HG02678 (cell line): Measurements from ENCODE around the gene METTL16.

Experiments
- ATAC-seq: cut with Tn5 transposase; IDR thresholded peaks from one replicate; pipeline ENCODE4 v1.9.1; 2021; ENCODE audit warnings: mild to moderate bottlenecking, moderate library complexity; ENCODE audit not compliant: unreplicated experiment

METTL16 gene

GRCh38 chr17:2416010-2416734 is 95.5 kb downstream of the METTL16 start:
- no peak for ATAC-seq

GRCh38 chr17:2415081-2415480 is 96.6 kb downstream of the METTL16 start:
- no peak for ATAC-seq

GRCh38 chr17:2414446-2415064 is 97.1 kb downstream of the METTL16 start:
- ATAC-seq, result no peak

- ATAC-seq, result no peak
These were observed 99.1 kb downstream of the METTL16 start for GRCh38 chr17:2412561-2413021.

DNA sequence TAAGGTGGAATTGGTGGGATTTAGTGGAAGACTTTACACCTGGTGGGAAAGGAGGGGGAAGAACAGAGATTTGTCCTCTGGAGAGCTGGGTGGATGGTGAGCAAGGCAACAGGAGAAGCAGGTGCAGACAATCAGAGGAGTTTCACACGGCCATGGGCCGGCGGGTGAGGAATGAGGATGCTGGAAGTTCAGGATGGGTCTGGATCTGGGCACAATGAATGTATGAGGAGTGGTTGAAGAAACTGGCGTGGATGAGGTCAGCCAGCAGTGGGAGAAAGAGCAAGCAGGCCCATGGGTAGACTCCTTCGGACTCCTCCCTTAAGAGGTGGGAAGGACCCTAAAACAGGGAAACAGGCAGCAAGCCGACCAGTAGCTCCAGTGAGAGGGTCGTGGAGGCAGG is 100.7 kb downstream of the METTL16 start:
- no peak for ATAC-seq

DNA sequence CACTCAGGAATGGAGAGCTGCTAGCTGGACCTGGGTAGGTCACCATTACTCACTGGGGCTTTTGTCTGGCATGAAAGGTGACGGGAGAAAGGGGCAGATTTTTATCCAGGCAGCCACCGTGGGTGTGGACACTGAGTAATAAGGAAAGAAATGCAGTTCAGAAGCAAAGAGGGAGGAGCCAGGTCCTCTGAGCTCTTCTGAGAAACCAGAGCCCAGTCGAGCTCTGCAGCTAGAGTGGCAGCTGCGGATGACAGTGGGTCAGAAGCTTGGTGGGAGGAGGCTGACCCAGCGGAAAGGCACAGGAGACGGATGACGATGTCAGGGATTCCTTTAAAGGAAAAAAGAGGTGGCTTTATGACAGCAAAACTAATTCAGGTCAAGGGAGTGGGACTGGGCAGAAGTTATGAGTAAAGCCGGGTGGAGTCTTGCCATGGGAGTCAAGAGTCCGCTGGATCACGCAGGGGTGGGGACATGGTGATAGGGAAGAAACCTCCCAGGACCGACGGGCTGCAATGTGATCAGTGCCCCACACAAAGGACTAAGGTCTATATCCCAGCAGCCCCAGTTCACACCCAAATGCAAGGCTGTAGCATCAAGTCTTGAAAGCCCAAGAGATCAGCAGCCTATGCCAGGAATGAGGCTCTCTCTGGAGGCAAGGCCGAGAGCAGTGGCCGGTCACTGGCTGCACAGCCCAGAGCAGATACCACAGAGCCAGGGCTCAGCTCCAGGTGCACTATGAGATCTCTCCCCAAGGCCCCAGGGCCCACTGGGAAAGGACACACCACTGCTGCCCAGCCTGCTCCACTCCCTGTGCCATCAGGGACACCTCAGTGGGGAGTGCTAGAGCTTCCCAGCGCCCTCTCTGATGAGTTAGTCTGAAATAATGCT is 104.5 kb downstream of the METTL16 start:
- no peak for ATAC-seq

DNA sequence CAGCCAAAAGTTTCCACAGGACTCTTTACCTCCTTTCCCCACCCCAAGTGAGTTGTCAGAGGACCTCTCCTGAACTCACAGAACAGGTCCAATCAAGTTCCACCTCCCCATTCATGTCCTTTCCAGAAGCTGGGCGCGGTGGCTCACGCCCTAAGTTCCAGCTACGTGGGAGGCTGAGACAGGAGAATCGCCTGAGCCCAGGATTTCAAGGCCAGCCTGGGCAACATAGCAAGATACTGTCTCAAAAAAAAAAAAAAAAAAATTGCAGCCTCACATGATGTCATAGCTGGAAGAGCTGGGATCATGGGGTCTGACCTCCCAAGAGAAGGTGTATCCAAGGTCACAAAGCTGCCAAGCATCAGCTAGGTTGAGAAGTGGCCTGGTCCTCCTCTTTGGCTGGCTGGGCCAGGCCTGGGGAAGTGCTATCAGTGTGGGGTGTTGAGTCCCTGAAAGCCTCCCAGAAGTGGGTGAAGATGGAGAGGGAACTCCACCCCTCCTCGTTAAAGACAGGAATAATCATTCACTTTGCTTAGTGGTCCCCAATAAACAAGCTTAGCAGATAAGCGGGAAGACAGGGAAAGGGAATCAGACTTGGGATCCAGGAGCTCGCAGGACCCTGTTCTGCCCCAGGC is 105.3 kb downstream of the METTL16 start:
- no peak for ATAC-seq

DNA sequence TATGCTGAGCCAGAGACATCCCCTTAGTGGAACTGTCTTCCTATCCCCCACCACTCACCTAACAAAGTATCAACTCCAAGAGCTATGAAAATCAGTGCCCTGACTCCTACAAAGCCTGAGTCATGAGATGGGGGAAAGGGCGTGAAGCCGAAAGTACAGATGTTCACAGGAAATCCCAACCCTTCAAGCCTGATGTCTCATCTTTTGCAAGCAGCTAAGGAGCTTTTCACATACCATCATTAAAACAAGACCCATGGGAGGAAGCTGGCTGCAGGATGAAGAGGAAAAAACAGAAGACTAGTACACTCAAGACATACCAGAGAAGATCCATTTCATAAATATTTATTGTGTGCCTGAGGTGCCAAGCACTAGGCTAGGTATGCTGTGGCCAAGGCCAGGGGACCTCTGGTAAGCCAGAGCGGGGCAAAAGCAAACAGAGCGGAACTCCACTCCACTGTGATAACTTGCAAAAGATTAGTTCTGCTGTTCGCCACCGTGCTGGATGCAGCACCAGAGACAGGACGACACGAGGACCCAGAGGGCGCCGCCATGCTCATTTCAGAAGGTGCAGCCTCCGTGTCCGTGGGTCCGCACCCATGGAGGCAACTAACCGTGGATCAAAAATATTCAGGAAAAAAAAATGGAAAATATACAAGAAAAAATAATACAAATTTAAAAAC is 106.3 kb downstream of the METTL16 start:
- no peak for ATAC-seq

DNA sequence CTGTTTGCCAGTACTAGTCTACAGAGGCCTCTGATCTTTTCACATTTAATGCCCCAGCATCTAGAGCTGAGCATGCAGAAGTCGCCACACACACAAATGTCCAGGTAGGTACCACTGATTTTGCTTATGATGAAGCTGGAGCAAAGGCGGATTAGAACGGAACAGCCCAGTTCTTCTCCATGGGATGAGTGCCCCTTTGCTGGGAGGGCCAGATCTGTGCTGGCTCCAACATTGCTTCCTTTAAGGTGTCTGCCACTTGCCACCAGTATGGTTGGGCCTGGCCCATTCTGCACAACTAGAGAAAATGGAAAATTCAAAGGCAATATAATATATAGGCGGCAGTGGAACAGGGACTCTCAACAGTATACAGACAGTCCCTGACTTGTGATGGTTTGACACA is 108.6 kb downstream of the METTL16 start:
- no peak for ATAC-seq

GRCh38 chr17:2402544-2402943 is 109.1 kb downstream of the METTL16 start:
- no peak for ATAC-seq

- peak; percentile 49 for ATAC-seq
These were observed 110.1 kb downstream of the METTL16 start for GRCh38 chr17:2401426-2402221.

DNA sequence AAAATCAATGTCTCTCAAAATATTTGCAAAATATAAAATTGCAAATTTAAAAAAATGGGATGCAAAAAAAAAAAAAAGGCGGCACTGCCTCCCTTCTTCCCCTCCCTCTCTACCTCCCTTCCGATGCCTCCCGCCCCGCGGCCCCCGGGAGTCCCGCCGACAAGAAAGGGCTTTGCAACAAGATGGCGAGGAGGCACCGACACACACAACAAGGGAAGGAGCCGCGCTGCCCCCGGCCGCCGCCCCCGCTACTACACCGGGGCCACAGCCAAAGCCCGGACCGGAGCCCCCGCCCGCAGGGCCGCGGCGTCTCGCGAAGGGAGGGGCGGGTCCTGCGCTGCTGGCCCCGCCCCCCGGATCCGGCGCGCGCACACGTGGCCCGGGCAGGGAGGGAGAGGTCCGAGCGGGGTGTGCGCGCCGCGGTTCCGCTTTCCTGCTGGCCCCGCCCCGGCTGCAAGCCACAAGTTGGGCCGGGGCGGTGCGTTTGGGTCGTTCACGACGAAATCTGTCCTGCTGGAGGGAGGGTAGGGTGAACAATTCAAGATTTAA is 110.7 kb downstream of the METTL16 start, which contains the start of gene MNT:
Gene MNT (minus strand): TSS at position 184 of the 549 bp plus-strand sequence. CDS start 348 bp downstream, outside the sequence.
- peak; percentile 37 for ATAC-seq

DNA sequence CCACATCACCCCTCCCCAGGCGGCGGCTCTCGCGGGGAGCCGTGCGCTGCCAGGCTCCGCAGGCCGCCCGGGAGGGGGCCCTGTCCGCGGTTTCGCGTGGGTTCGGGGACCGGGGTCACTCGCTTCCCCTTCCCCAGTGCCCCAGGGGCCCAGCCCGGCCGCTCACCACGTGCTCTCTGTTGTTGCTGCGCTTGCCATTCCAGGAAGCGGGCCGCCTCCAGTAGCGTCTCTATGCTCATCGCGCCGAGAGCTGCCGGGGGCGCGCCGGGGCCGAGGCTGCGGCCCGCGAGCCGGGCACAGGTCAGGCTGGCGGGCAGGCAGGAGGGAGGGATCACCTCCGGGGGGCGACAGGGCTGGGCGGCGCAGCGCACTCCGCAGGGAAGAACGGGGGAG is 111.2 kb downstream of the METTL16 start:
- no peak for ATAC-seq

DNA sequence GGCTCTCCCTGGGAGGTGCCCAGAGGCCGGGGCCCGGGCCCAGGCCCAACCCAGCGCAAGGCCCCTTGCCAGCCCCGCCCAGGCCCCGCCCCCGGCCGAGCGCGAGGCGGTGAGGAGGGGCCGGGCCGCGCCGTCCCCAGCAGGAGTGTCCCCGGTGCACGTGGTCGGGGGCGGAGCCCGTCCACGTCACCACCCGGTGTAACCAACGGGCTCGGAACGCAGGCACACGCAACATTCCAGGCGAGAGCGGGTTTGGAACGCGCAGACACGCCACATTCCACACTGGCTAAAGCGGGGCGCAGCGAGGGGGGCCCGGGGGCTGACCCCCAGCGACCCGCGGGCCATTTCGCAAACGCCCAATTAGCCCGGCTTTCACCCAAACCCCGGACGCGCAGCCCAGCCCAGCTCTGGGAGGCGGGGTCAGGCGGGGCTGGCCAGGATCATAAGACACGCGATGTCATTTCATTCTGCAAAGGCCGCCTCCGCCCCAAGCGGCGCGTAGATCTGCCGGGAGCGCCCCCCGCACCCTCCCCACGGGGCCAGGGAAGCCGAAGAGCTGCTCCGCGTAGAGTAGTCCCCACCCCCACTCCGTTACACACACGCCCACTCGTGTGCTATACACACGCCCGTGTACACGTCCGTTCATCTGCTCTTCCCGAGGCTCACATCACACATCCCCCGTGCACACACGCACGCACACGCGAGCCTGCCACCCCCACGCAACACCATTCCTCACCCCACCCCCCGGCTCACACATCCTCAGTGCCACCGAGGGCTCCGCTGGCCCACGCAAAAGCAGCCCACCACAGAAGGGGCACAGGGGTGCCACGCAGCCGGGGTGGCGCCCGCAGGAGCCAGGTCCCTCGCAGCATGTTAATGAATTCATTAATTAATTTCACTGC is 111.9 kb downstream of the METTL16 start:
- ATAC-seq, result peak; percentile 41

GRCh38 chr17:2398655-2399571 is 112.8 kb downstream of the METTL16 start:
- no peak for ATAC-seq

DNA sequence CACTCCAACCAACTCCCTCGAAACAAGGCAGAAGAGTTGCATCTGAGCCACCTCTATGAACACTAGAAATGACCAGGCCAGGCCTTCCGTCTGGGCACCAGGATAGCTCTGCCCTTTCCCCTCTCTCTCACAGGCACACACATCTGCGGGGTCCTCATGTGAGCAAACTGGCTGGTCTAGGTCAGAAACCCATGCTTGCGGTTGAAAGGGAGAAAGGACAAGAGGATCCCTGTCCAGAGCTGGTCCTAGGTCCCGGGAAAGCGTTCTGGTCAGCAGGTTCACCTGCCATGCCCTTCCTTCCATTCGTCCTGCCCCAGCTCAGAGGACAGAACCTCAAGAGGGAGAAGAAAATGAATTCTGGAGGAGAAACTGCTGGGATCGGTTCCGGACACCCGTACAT is 113.5 kb downstream of the METTL16 start:
- ATAC-seq, result no peak
